Endothelial cell (in vitro differentiated cells): ENCODE measurements around the gene MOB3B. TPM values are rescaled to one million over a fixed set of nuclear protein-coding genes. Genes with fewer than 3 reads are reported as not detected.

ENCODE experiments used
- DNase-seq: peaks from one replicate; pipeline ENCODE4 v3.0.0; 2021; ENCODE audit warnings: low spot score
- H3K27ac Mint-ChIP-seq: one replicate; pipeline ENCODE4 v1.8.0; 2021; ENCODE audit warnings: mixed read lengths, inconsistent platforms; ENCODE audit not compliant: unreplicated experiment
- H3K27me3 Mint-ChIP-seq: one replicate; pipeline ENCODE4 v1.8.0; 2021; ENCODE audit warnings: mild to moderate bottlenecking, moderate library complexity, mixed read lengths, inconsistent platforms; ENCODE audit not compliant: unreplicated experiment
- H3K36me3 Mint-ChIP-seq: one replicate; pipeline ENCODE4 v1.8.0; 2021; ENCODE audit warnings: mild to moderate bottlenecking, low read depth, mixed read lengths, inconsistent platforms; ENCODE audit not compliant: unreplicated experiment
- H3K4me1 Mint-ChIP-seq: one replicate; pipeline ENCODE4 v1.8.0; 2021; ENCODE audit warnings: mild to moderate bottlenecking, mixed read lengths, inconsistent platforms; ENCODE audit not compliant: unreplicated experiment
- H3K4me3 Mint-ChIP-seq: one replicate; pipeline ENCODE4 v1.8.0; 2021; ENCODE audit warnings: mild to moderate bottlenecking, mixed read lengths, inconsistent platforms; ENCODE audit not compliant: unreplicated experiment
- H3K9me3 Mint-ChIP-seq: one replicate; pipeline ENCODE4 v1.8.0; 2021; ENCODE audit warnings: mixed read lengths, inconsistent platforms; ENCODE audit not compliant: unreplicated experiment
- CTCF ChIP-seq: fragments of 200-600 bp; sonication (generic); IDR thresholded peaks from one replicate; pipeline ENCODE4 v1.5.0; 2021; ENCODE audit warnings: antibody characterized with exemption; ENCODE audit not compliant: unreplicated experiment
- total RNA-seq: library from RNA; stranded (reverse); fragmentation: NEBNext Ultra II Directional; extraction: Animal tissue kit (Norgen Biotek cat#: 25700); gene quantifications from one replicate; pipeline ENCODE4 v1.2.1, GENCODE V29; 2021; ENCODE audit not compliant: unreplicated experiment

The MOB3B gene
- total RNA-seq, 1 donor from 2014 or later, result 6.4 TPM

- no peak for TF ChIP-seq CTCF
- peaks cover 3% of the 10 kb centered on the region for H3K27me3 Mint-ChIP-seq
- no peak overlapping the region for H3K4me3 Mint-ChIP-seq
- H3K27ac Mint-ChIP-seq, result no peak overlapping the region
- no peak for DNase-seq
- peaks cover 27% of the 10 kb centered on the region for H3K4me1 Mint-ChIP-seq
- H3K9me3 Mint-ChIP-seq, result no peaks in the 10 kb centered on the region
- no peaks in the 10 kb centered on the region for H3K36me3 Mint-ChIP-seq
Observed at GRCh38 chr9:27437652-27438373, 91.8 kb downstream of the MOB3B start.

GRCh38 chr9:27436234-27436633 is 93.4 kb downstream of the MOB3B start:
- no peak for DNase-seq
- no peak overlapping the region for H3K4me3 Mint-ChIP-seq
- H3K36me3 Mint-ChIP-seq, result no peaks in the 10 kb centered on the region
- H3K27me3 Mint-ChIP-seq, result peaks cover 3% of the 10 kb centered on the region
- H3K27ac Mint-ChIP-seq, result no peak overlapping the region
- H3K4me1 Mint-ChIP-seq, result peaks cover 40% of the 10 kb centered on the region
- TF ChIP-seq CTCF, result no peak
- no peaks in the 10 kb centered on the region for H3K9me3 Mint-ChIP-seq

GRCh38 chr9:27433631-27434325 is 95.8 kb downstream of the MOB3B start:
- no peak for DNase-seq
- Mint-ChIP-seq H3K4me3 (no peak overlapping the region), H3K36me3 (no peaks in the 10 kb centered on the region), H3K27ac (no peak overlapping the region), H3K27me3 (peaks cover 3% of the 10 kb centered on the region), H3K9me3 (no peaks in the 10 kb centered on the region), H3K4me1 (peaks cover 55% of the 10 kb centered on the region)
- TF ChIP-seq CTCF, result no peak

GRCh38 chr9:27432308-27432707 is 97.3 kb downstream of the MOB3B start:
- H3K9me3 Mint-ChIP-seq, result no peaks in the 10 kb centered on the region
- DNase-seq, result no peak
- H3K4me3 Mint-ChIP-seq, result no peak overlapping the region
- TF ChIP-seq CTCF, result no peak
- H3K27ac Mint-ChIP-seq, result no peak overlapping the region
- no peaks in the 10 kb centered on the region for H3K36me3 Mint-ChIP-seq
- peaks cover 5% of the 10 kb centered on the region for H3K27me3 Mint-ChIP-seq
- peaks cover 64% of the 10 kb centered on the region for H3K4me1 Mint-ChIP-seq

- Mint-ChIP-seq H3K36me3 (no peaks in the 10 kb centered on the region), H3K9me3 (no peaks in the 10 kb centered on the region), H3K27ac (no peak overlapping the region), H3K4me3 (no peak overlapping the region), H3K27me3 (peaks cover 5% of the 10 kb centered on the region), H3K4me1 (peaks cover 62% of the 10 kb centered on the region)
- DNase-seq, result no peak
- no peak for TF ChIP-seq CTCF
Observed at GRCh38 chr9:27431543-27432147, 98.0 kb downstream of the MOB3B start.
